DMS114 treated with DMSO at 0.1 percent for 48 hours (cell line): ENCODE measurements around the gene ELL3.
"Not testable (repeated sequence)": the region's sequence is repeated elsewhere in the genome, so short reads cannot be mapped to it uniquely, and the experiment has no call there.

ENCODE experiments used
- DNase-seq: peaks from one replicate; lab custom pipeline; 2025; ENCODE audit not compliant: unreplicated experiment; lab: John Stamatoyannopoulos, UW

Gene ELL3

DNA sequence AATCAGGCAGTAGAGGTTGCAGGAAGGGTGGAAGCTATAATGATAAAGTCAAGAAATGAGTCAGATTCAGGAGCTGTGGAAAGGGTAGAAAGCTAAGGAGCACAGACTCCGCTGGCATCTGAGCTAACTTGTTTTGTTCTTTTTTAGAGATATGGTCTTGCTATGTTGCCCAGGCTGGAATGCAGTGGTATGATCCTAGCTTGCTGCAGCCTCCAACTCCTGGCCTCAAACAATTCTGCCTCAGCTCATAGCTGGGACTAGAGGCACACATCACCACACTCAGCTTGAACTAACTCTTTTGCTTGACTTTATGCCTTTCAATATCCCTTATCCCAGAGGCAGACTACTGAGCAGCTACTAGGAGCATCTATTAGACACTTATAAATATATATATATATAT is 50.5 kb downstream of the ELL3 start:
- not testable (repeated sequence) for DNase-seq

GRCh38 chr15:43723151-43723550 is 53.6 kb downstream of the ELL3 start:
- DNase-seq: no peak
